Measurements from ENCODE around the gene TCEA2. TPM values are rescaled to one million over a fixed set of nuclear protein-coding genes. Genes with fewer than 3 reads are reported as not detected.

Gene TCEA2
- total and polyA plus RNA-seq, 9 of the 15 experiments (the other 6 are each of a cell fraction or from before 2014, with no cell fraction given) = 1.4 to 28.7 (median 5.4) TPM

- Histone ChIP-seq H3K4me2 (ENCODE audit: insufficient read depth, low read length) (no peak overlapping the region), H3K4me1 (replicated peaks in 1 of 2; ENCODE audit: control insufficient read depth in 2 of 2, insufficient read depth in 2 of 2, low read length in 2 of 2) (peaks cover 0 to 30% of the 10 kb centered on the region in 2 experiments; a peak in 3 of 5 replicates), H3K27me3 (ENCODE audit: control insufficient read depth in 2 of 2, insufficient read depth in 2 of 2, low read length in 2 of 2) (peaks cover 38 to 69% of the 10 kb centered on the region in 2 experiments), H3K27ac (ENCODE audit: extremely low read depth, low read depth, low read length) (no peak overlapping the region), H4K20me1 (replicated peaks; ENCODE audit: control insufficient read depth, insufficient read depth, low read length) (peaks cover 8% of the 10 kb centered on the region; the same call in 1 of the 2 replicates), H3K9me1 (ENCODE audit: control insufficient read depth, insufficient read depth, low read length) (no peaks in the 10 kb centered on the region), H3K4me3 (no peak overlapping the region), H3K9me3 (replicated peaks; ENCODE audit: control insufficient read depth, insufficient read depth, low read depth, low read length) (no peaks in the 10 kb centered on the region), H3K9ac (ENCODE audit: insufficient read depth in 1 of 2, low read depth in 2 of 2, low read length in 2 of 2) (peak overlapping the region in 1 of 2 experiments; percentile 33; a peak in 1 of 4 replicates), H2AFZ (ENCODE audit: low read depth, low read length) (no peak overlapping the region), H3K79me2 (ENCODE audit: control insufficient read depth, insufficient read depth, low read length) (no peaks in the 10 kb centered on the region), H3K36me3 (ENCODE audit: control insufficient read depth, insufficient read depth, low read length) (no peaks in the 10 kb centered on the region)
- CTCF ChIA-PET (ENCODE audit: low intra/inter-chr PET ratio) = no interaction called here
- no TSS peak for BruUV-seq (replicated peaks)
- POLR2A ChIA-PET = interaction anchor here (0.6 to 1.3 kb wide), 3 partner anchors 10 to 414 kb away, joined by 3 to 4 read pairs (median 3); no protein-coding TSS in a partner anchor
- in situ Hi-C loops (cut with MboI) = no loop called here
- ATAC-seq (no peak), DNase-seq (ENCODE audit: extremely low read depth in 1 of 4, low spot score in 3 of 4) (no peak), FAIRE-seq (no peak)
- TF ChIP-seq ZNF740 (CRISPR knock-in tag; IDR thresholded peaks at IDR 0.05) (0 out of 2 replicates have a peak, but pooled peaks have one; percentile 50), ZNF740 (tag; IDR thresholded peaks at IDR 0.05) (no peak), KDM2B (CRISPR knock-in tag; IDR thresholded peaks at IDR 0.05) (no peak)
- intact Hi-C loops (cut with micrococcal nuclease) = no loop called here
- WGBS (ENCODE audit: insufficient coverage, low coverage, missing lambda C conversion rate) = 5% methylated on average over 14 of the region's 14 CpGs
Measured at GRCh38 chr20:64099880-64100565, 37.0 kb downstream of the TCEA2 start.

GRCh38 chr20:64100566-64100888 is 37.5 kb downstream of the TCEA2 start:
- intact Hi-C loops (cut with micrococcal nuclease) (no loop called here), in situ Hi-C loops (cut with MboI) (no loop called here)
- H3K4me1 ChIP-seq (replicated peaks in 1 of 2; ENCODE audit: control insufficient read depth in 2 of 2, insufficient read depth in 2 of 2, low read length in 2 of 2) = peaks cover 0 to 30% of the 10 kb centered on the region in 2 experiments; a peak in 3 of 5 replicates
- ChIA-PET POLR2A (interaction anchor here (1.0 to 1.3 kb wide), 2 partner anchors 10 to 15 kb away, joined by 3 to 4 read pairs; no protein-coding TSS in a partner anchor), CTCF (ENCODE audit: low intra/inter-chr PET ratio) (no interaction called here)
- BruUV-seq (replicated peaks) = no TSS peak
- no peaks in the 10 kb centered on the region for H3K9me1 ChIP-seq (ENCODE audit: control insufficient read depth, insufficient read depth, low read length)
- peaks cover 8% of the 10 kb centered on the region; the same call in 1 of the 2 replicates for H4K20me1 ChIP-seq (replicated peaks; ENCODE audit: control insufficient read depth, insufficient read depth, low read length)
- no peak overlapping the region for H3K4me3 ChIP-seq
- H3K9me3 ChIP-seq (replicated peaks; ENCODE audit: control insufficient read depth, insufficient read depth, low read depth, low read length) = no peaks in the 10 kb centered on the region
- 3% methylated on average over 4 of the region's 4 CpGs for WGBS (ENCODE audit: insufficient coverage, low coverage, missing lambda C conversion rate)
- no peaks in the 10 kb centered on the region for H3K36me3 ChIP-seq (ENCODE audit: control insufficient read depth, insufficient read depth, low read length)
- ATAC-seq = no peak
- FAIRE-seq = peak; percentile 11
- peaks cover 40 to 71% of the 10 kb centered on the region in 2 experiments for H3K27me3 ChIP-seq (ENCODE audit: control insufficient read depth in 2 of 2, insufficient read depth in 2 of 2, low read length in 2 of 2)
- H3K9ac ChIP-seq (ENCODE audit: insufficient read depth in 1 of 2, low read depth in 2 of 2, low read length in 2 of 2) = no peak overlapping the region
- no peak overlapping the region for H3K4me2 ChIP-seq (ENCODE audit: insufficient read depth, low read length)
- H2AFZ ChIP-seq (ENCODE audit: low read depth, low read length) = no peak overlapping the region
- H3K27ac ChIP-seq (ENCODE audit: extremely low read depth, low read depth, low read length) = no peak overlapping the region
- DNase-seq (ENCODE audit: extremely low read depth in 1 of 4, low spot score in 3 of 4) = no peak
- H3K79me2 ChIP-seq (ENCODE audit: control insufficient read depth, insufficient read depth, low read length) = no peaks in the 10 kb centered on the region
- TF ChIP-seq CBX1 (IDR thresholded peaks at IDR 0.05; ENCODE audit: low read depth) (no peak), ZNF311 (CRISPR knock-in tag; IDR thresholded peaks at IDR 0.05) (no peak), STAT6 (CRISPR knock-in tag; IDR thresholded peaks at IDR 0.05) (no peak), ZKSCAN1 (IDR thresholded peaks at IDR 0.05; ENCODE audit: low read depth, low read length) (no peak), E2F6 (IDR thresholded peaks at IDR 0.05; ENCODE audit: borderline replicate concordance in 1 of 2, extremely low read depth in 1 of 2, insufficient read depth in 1 of 2, insufficient read length in 1 of 2, low read depth in 1 of 2, low read length in 1 of 2, poor library complexity in 1 of 2, severe bottlenecking in 1 of 2) (no peak), SIN3A (IDR thresholded peaks at IDR 0.05; ENCODE audit: borderline replicate concordance in 2 of 2, control insufficient read depth in 1 of 2, low read depth in 2 of 2, low read length in 2 of 2) (no peak)
